Suprapubic skin (tissue), 3 donors: ENCODE data around the gene LRRTM2.

Source experiments
- EP300 ChIP-seq: sonication (generic); formaldehyde crosslinking; IDR thresholded peaks from one replicate; pipeline ENCODE4 v1.6.1; 2017; ENCODE audit warnings: antibody characterized with exemption
- POLR2A ChIP-seq, 2 donors: fragments of 450-650 bp; IDR thresholded peaks; one replicate each; pipeline ENCODE4 v1.6.1; 2017; ENCODE audit warnings: antibody characterized with exemption in 2 of 2, mild to moderate bottlenecking in 2 of 2, moderate library complexity in 2 of 2
- TF ChIP-seq, protein P1 (sequence below), 2 donors: fragments of 200-600 bp in 1 of 2; fragments of 450-650 bp in 1 of 2; sonication (generic) in 1 of 2; IDR thresholded peaks; one replicate each; pipeline ENCODE4 v1.5.1; 2016 to 2019; ENCODE audit warnings: antibody characterized with exemption in 2 of 2, mild to moderate bottlenecking in 1 of 2, moderate library complexity in 1 of 2

DNA sequence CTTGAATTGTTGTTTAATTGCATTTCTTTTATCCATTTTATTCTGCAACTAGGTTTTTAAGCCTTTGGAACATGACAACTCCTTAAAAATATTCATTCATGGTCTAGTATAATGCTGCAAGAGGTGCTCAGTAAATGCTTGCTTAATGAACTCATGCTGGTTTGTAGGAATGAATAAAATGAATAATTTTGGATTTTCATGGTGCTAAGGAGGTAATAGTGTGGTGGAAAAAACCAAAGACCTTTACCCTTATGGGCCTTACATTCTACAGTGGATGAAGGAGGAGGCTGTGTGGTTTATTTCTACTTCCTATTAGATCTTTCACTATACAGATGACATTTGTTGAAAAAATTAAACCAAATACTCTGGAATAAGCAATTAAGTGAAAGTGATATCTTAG, 43.4 kb downstream of the LRRTM2 start:
- TF ChIP-seq, protein P1, sequence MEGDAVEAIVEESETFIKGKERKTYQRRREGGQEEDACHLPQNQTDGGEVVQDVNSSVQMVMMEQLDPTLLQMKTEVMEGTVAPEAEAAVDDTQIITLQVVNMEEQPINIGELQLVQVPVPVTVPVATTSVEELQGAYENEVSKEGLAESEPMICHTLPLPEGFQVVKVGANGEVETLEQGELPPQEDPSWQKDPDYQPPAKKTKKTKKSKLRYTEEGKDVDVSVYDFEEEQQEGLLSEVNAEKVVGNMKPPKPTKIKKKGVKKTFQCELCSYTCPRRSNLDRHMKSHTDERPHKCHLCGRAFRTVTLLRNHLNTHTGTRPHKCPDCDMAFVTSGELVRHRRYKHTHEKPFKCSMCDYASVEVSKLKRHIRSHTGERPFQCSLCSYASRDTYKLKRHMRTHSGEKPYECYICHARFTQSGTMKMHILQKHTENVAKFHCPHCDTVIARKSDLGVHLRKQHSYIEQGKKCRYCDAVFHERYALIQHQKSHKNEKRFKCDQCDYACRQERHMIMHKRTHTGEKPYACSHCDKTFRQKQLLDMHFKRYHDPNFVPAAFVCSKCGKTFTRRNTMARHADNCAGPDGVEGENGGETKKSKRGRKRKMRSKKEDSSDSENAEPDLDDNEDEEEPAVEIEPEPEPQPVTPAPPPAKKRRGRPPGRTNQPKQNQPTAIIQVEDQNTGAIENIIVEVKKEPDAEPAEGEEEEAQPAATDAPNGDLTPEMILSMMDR (IDR thresholded peaks at IDR 0.05), result no peak
- TF ChIP-seq POLR2A (IDR thresholded peaks at IDR 0.05) (no peak), EP300 (no peak)
